Neural cell (in vitro differentiated cells): ENCODE results near the gene CDH6. TPM values are rescaled to one million over a fixed set of nuclear protein-coding genes. Genes with fewer than 3 reads are reported as not detected.

Source experiments
- H2AFZ ChIP-seq: fragments of 200-600, 300-800 bp; sonication (generic), shearing (Covaris generic); 2 replicates; pipeline ENCODE4 v1.6.0; 2014; ENCODE audit warnings: low read depth, mild to moderate bottlenecking, antibody characterized with exemption, low read length, moderate library complexity
- H3F3A ChIP-seq: fragments of 200-600 bp; shearing (Covaris generic); 2 replicates; pipeline ENCODE4 v1.6.1; 2016; ENCODE audit warnings: mild to moderate bottlenecking, moderate library complexity, mixed read lengths, antibody characterized with exemption, low read length; ENCODE audit not compliant: insufficient read depth, poor library complexity, severe bottlenecking
- H3K27ac ChIP-seq: fragments of 200-600, 300-800 bp; sonication (generic), shearing (Covaris generic); 2 replicates; pipeline ENCODE4 v1.5.1; 2014; ENCODE audit warnings: mild to moderate bottlenecking, low read length, moderate library complexity
- H3K27me3 ChIP-seq: fragments of 300-800, 200-600 bp; sonication (generic), shearing (Covaris generic); 2 replicates; pipeline ENCODE4 v1.6.0; 2014; ENCODE audit warnings: mild to moderate bottlenecking, low read depth, low read length, moderate library complexity; ENCODE audit not compliant: insufficient read depth
- H3K36me3 ChIP-seq: fragments of 300-800, 200-600 bp; sonication (generic), shearing (Covaris generic); 2 replicates; pipeline ENCODE4 v1.5.1; 2014; ENCODE audit warnings: mild to moderate bottlenecking, antibody characterized with exemption, low read length, moderate library complexity; ENCODE audit not compliant: insufficient read depth
- H3K4me2 ChIP-seq: fragments of 300-800, 200-600 bp; sonication (generic), shearing (Covaris generic); 2 replicates; pipeline ENCODE4 v1.6.0; 2014; ENCODE audit warnings: mild to moderate bottlenecking, low read length
- H3K4me3 ChIP-seq: fragments of 300-800, 200-600 bp; sonication (generic), shearing (Covaris generic); 2 replicates; pipeline ENCODE4 v1.5.1; 2014; ENCODE audit warnings: mild to moderate bottlenecking, low read length, moderate library complexity
- H3K79me2 ChIP-seq: fragments of 200-600 bp; shearing (Covaris generic); replicated peaks from 2 replicates; pipeline ENCODE4 v1.6.0; 2014; ENCODE audit warnings: mild to moderate bottlenecking, low read length, moderate library complexity; ENCODE audit not compliant: insufficient read depth
- H3K9ac ChIP-seq: fragments of 300-800, 200-600 bp; sonication (generic), shearing (Covaris generic); 2 replicates; pipeline ENCODE4 v1.6.1; 2016; ENCODE audit warnings: mild to moderate bottlenecking, low read length, mixed read lengths
- H3K9me2 ChIP-seq: fragments of 200-600 bp; shearing (Covaris generic); 2 replicates; pipeline ENCODE4 v1.6.1; 2016; ENCODE audit warnings: mild to moderate bottlenecking, low read length, mixed read lengths; ENCODE audit not compliant: insufficient read depth
- H3K9me3 ChIP-seq: fragments of 200-600, 300-800 bp; sonication (generic), shearing (Covaris generic); 2 replicates; pipeline ENCODE4 v1.6.1; 2016; ENCODE audit warnings: mild to moderate bottlenecking, mixed run types, low read length, moderate library complexity, mixed read lengths
- H4K20me1 ChIP-seq: fragments of 200-600 bp; shearing (Covaris generic); 2 replicates; pipeline ENCODE4 v1.6.1; 2016; ENCODE audit warnings: mild to moderate bottlenecking, mixed run types; ENCODE audit not compliant: insufficient read depth
- EP300 ChIP-seq: fragments of 450-650 bp; conservative IDR thresholded peaks from 2 replicates; pipeline ENCODE4 v1.6.1; 2014; ENCODE audit warnings: antibody characterized with exemption, mild to moderate bottlenecking, moderate library complexity; ENCODE audit not compliant: poor library complexity, severe bottlenecking
- EZH2 ChIP-seq: fragments of 200-600, 300-800 bp; shearing (Covaris generic), sonication (generic); IDR thresholded peaks from 2 replicates; pipeline ENCODE4 v1.6.1; 2014; ENCODE audit warnings: antibody characterized with exemption, low read length, borderline replicate concordance, mild to moderate bottlenecking; ENCODE audit not compliant: insufficient read depth, poor library complexity, severe bottlenecking
- MXI1 ChIP-seq: fragments of 450-650 bp; conservative IDR thresholded peaks from 2 replicates; pipeline ENCODE4 v1.6.1; 2014; ENCODE audit warnings: antibody characterized with exemption, mild to moderate bottlenecking; ENCODE audit not compliant: poor library complexity, severe bottlenecking
- POLR2AphosphoS5 ChIP-seq: IDR thresholded peaks from 2 replicates; pipeline ENCODE4 v1.6.1; 2012
- RAD21 ChIP-seq: fragments of 450-650 bp; conservative IDR thresholded peaks from 2 replicates; pipeline ENCODE4 v1.6.1; 2014; ENCODE audit warnings: antibody characterized with exemption, mild to moderate bottlenecking, moderate library complexity
- SMC3 ChIP-seq: fragments of 450-650 bp; conservative IDR thresholded peaks from 2 replicates; pipeline ENCODE4 v1.6.1; 2014; ENCODE audit warnings: antibody characterized with exemption, mild to moderate bottlenecking, moderate library complexity; ENCODE audit not compliant: poor library complexity
- TAF1 ChIP-seq: IDR thresholded peaks from 2 replicates; pipeline ENCODE4 v1.6.1; 2012; ENCODE audit warnings: low read depth
- polyA plus RNA-seq: library from polyadenylated mRNA; depleted of rRNA; stranded (reverse); fragments of >200 nt; gene quantifications from 2 replicates; pipeline ENCODE4 v1.2.3, GENCODE V29; 2014
- TF ChIP-seq, protein P1 (sequence below): fragments of 450-650 bp; IDR thresholded peaks from 2 replicates; pipeline ENCODE4 v1.5.1; 2014; ENCODE audit warnings: antibody characterized with exemption, mild to moderate bottlenecking, moderate library complexity; ENCODE audit not compliant: poor library complexity, severe bottlenecking
- TF ChIP-seq, protein P2 (sequence below): IDR thresholded peaks from 2 replicates; pipeline ENCODE4 v1.6.1; 2012; ENCODE audit warnings: borderline replicate concordance

CDH6 gene
- polyA plus RNA-seq, 1 donor from 2014 or later = 2.1 TPM

DNA sequence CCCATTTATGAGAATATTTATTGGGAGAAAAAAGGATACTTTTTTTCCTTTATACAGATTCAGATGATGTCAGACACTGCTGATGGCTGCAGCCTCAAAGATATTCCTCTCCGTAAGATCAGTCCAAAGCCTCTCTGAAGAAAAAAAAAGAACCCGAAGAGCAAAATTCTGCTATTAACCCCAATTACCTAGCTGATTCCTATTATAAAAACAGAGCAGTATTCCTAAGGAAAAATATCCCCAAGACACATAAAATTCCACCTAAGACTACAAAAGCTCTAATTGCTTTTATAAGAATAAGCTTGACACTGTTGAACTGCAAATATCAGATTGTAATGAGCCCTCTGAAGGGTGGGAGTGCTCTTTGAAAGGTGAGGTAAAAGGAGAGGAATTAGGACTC is 138.7 kb downstream of the CDH6 start:
- peaks cover 8% of the 10 kb centered on the region for H3K27me3 ChIP-seq
- H3F3A ChIP-seq = no peaks in the 10 kb centered on the region
- no peak overlapping the region for H3K4me3 ChIP-seq
- no peaks in the 10 kb centered on the region for H3K79me2 ChIP-seq
- no peak for TF ChIP-seq SMC3
- TF ChIP-seq, protein P1, sequence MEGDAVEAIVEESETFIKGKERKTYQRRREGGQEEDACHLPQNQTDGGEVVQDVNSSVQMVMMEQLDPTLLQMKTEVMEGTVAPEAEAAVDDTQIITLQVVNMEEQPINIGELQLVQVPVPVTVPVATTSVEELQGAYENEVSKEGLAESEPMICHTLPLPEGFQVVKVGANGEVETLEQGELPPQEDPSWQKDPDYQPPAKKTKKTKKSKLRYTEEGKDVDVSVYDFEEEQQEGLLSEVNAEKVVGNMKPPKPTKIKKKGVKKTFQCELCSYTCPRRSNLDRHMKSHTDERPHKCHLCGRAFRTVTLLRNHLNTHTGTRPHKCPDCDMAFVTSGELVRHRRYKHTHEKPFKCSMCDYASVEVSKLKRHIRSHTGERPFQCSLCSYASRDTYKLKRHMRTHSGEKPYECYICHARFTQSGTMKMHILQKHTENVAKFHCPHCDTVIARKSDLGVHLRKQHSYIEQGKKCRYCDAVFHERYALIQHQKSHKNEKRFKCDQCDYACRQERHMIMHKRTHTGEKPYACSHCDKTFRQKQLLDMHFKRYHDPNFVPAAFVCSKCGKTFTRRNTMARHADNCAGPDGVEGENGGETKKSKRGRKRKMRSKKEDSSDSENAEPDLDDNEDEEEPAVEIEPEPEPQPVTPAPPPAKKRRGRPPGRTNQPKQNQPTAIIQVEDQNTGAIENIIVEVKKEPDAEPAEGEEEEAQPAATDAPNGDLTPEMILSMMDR = no peak
- TF ChIP-seq EZH2 = no peak
- TF ChIP-seq POLR2AphosphoS5 = no peak
- no peaks in the 10 kb centered on the region for H3K9me2 ChIP-seq
- no peak overlapping the region for H2AFZ ChIP-seq
- no peak overlapping the region for H3K27ac ChIP-seq
- H3K36me3 ChIP-seq = no peaks in the 10 kb centered on the region
- no peak overlapping the region for H3K4me2 ChIP-seq
- no peaks in the 10 kb centered on the region for H3K9me3 ChIP-seq
- no peak overlapping the region for H3K9ac ChIP-seq
- no peaks in the 10 kb centered on the region for H4K20me1 ChIP-seq

DNA sequence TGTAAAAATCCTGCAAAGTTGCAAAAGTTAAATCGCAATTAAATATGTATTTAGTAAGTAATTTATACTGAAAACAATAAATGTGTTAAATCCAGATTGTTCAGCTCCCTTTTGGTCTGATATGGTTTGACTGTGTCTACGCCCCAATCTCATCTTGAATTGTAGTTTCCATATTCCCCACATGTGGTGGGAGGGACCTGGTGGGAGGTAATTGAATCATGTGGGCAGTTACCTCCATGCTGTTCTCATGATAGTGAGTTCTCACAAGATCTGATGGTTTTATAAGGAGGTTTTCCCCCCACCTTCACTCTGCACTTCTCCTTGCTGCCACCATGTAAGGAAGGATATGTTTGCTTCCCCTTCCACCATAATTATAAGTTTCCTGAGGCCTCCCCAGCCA is 140.0 kb downstream of the CDH6 start:
- TF ChIP-seq MXI1 (no peak), TAF1 (no peak), SMC3 (no peak), RAD21 (no peak), EP300 (no peak), POLR2AphosphoS5 (no peak), EZH2 (no peak)
- TF ChIP-seq, protein P2, sequence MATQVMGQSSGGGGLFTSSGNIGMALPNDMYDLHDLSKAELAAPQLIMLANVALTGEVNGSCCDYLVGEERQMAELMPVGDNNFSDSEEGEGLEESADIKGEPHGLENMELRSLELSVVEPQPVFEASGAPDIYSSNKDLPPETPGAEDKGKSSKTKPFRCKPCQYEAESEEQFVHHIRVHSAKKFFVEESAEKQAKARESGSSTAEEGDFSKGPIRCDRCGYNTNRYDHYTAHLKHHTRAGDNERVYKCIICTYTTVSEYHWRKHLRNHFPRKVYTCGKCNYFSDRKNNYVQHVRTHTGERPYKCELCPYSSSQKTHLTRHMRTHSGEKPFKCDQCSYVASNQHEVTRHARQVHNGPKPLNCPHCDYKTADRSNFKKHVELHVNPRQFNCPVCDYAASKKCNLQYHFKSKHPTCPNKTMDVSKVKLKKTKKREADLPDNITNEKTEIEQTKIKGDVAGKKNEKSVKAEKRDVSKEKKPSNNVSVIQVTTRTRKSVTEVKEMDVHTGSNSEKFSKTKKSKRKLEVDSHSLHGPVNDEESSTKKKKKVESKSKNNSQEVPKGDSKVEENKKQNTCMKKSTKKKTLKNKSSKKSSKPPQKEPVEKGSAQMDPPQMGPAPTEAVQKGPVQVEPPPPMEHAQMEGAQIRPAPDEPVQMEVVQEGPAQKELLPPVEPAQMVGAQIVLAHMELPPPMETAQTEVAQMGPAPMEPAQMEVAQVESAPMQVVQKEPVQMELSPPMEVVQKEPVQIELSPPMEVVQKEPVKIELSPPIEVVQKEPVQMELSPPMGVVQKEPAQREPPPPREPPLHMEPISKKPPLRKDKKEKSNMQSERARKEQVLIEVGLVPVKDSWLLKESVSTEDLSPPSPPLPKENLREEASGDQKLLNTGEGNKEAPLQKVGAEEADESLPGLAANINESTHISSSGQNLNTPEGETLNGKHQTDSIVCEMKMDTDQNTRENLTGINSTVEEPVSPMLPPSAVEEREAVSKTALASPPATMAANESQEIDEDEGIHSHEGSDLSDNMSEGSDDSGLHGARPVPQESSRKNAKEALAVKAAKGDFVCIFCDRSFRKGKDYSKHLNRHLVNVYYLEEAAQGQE = no peak
- TF ChIP-seq, protein P1 = no peak
- Histone ChIP-seq H3K9me3 (no peaks in the 10 kb centered on the region), H2AFZ (no peak overlapping the region), H3F3A (no peaks in the 10 kb centered on the region), H4K20me1 (no peaks in the 10 kb centered on the region), H3K9ac (no peak overlapping the region), H3K4me2 (no peak overlapping the region), H3K27ac (no peak overlapping the region), H3K79me2 (no peaks in the 10 kb centered on the region), H3K27me3 (peaks cover 8% of the 10 kb centered on the region), H3K4me3 (no peak overlapping the region), H3K36me3 (no peaks in the 10 kb centered on the region), H3K9me2 (no peaks in the 10 kb centered on the region)
